ENCODE data around the gene UBN2. TPM values are rescaled to one million over a fixed set of nuclear protein-coding genes. Genes with fewer than 3 reads are reported as not detected.

The UBN2 gene
- total RNA-seq, 1 donor from 2014 or later, result 51.5 TPM

DNA sequence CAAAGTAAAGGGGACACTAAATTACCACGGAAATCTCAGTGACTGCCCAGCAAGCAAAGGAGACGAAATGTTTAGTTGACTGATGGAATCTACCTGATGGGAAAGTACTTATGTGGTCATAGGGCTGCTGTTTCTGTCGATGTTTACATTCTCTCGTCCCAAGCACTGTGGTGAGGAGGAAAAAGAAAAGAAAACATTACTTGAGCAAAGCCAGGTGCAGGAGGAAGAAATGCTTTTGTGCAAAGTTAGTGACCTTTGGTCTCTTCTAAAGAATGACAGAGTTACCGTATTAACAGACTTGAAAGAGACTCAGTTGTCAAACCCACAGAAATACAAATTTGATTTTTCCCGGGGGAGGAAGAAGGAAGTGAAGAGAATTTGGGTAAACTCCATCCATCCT, 66.8 kb downstream of the UBN2 start:
- Mint-ChIP-seq H3K9me3 (ENCODE audit: low read depth) (no peaks in the 10 kb centered on the region), H3K4me3 (ENCODE audit: low read depth) (no peak overlapping the region), H3K27me3 (no peaks in the 10 kb centered on the region), H3K4me1 (ENCODE audit: low read depth) (peaks cover 49% of the 10 kb centered on the region), H3K36me3 (ENCODE audit: insufficient read depth) (peaks cover 13% of the 10 kb centered on the region), H3K27ac (peak overlapping the region; percentile 82)
- TF ChIP-seq, protein P1, sequence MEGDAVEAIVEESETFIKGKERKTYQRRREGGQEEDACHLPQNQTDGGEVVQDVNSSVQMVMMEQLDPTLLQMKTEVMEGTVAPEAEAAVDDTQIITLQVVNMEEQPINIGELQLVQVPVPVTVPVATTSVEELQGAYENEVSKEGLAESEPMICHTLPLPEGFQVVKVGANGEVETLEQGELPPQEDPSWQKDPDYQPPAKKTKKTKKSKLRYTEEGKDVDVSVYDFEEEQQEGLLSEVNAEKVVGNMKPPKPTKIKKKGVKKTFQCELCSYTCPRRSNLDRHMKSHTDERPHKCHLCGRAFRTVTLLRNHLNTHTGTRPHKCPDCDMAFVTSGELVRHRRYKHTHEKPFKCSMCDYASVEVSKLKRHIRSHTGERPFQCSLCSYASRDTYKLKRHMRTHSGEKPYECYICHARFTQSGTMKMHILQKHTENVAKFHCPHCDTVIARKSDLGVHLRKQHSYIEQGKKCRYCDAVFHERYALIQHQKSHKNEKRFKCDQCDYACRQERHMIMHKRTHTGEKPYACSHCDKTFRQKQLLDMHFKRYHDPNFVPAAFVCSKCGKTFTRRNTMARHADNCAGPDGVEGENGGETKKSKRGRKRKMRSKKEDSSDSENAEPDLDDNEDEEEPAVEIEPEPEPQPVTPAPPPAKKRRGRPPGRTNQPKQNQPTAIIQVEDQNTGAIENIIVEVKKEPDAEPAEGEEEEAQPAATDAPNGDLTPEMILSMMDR (IDR thresholded peaks at IDR 0.05; ENCODE audit: unreplicated experiment), result no peak
- no peak for DNase-seq (ENCODE audit: low spot score, unreplicated experiment)

DNA sequence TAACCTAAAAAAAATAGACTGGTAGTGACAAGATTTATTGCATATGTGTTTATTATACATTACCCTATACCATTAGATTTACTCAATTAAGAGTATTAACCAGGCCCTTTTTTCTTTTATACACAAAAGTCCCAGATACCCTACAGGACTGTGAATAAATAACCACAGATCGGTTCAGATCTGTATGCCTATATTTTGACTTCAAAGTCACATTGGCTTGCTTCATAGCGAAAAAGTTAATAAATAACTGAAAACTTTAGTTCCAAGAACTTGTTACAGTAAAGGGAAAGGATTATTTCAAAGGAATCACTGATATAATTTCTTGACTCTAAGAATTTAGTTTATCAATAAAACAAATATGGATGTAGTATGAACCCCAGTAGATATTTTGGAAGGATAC, 68.3 kb downstream of the UBN2 start:
- Mint-ChIP-seq H3K36me3 (ENCODE audit: insufficient read depth) (peaks cover 15% of the 10 kb centered on the region), H3K27me3 (no peaks in the 10 kb centered on the region), H3K9me3 (ENCODE audit: low read depth) (no peaks in the 10 kb centered on the region), H3K4me1 (ENCODE audit: low read depth) (peaks cover 44% of the 10 kb centered on the region), H3K4me3 (ENCODE audit: low read depth) (no peak overlapping the region), H3K27ac (peak overlapping the region; percentile 37)
- TF ChIP-seq, protein P1 (IDR thresholded peaks at IDR 0.05; ENCODE audit: unreplicated experiment), result no peak
- no peak for DNase-seq (ENCODE audit: low spot score, unreplicated experiment)

DNA sequence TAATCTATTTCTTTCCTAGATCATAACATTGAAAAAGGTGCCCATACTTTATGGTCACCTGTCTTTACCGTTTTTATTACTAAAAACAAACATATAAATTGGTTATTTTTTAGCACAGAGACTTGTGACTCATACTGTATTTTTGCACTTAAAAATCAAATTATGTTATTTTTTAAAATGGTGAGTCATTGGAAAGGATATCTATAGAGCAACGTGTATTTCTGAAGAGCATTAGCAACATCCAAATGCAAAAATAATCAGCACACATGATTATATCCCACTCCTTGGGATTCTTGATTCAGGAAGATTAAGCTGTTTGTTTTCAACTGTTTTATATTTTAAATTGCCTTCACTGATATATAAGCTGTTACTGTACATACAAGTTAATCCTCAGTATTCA, 69.4 kb downstream of the UBN2 start:
- DNase-seq (ENCODE audit: low spot score, unreplicated experiment), result no peak
- H3K27me3 Mint-ChIP-seq, result no peaks in the 10 kb centered on the region
- no peak overlapping the region for H3K4me3 Mint-ChIP-seq (ENCODE audit: low read depth)
- TF ChIP-seq, protein P1 (IDR thresholded peaks at IDR 0.05; ENCODE audit: unreplicated experiment), result no peak
- H3K9me3 Mint-ChIP-seq (ENCODE audit: low read depth), result no peaks in the 10 kb centered on the region
- no peak overlapping the region for H3K27ac Mint-ChIP-seq
- H3K4me1 Mint-ChIP-seq (ENCODE audit: low read depth), result peaks cover 33% of the 10 kb centered on the region
- H3K36me3 Mint-ChIP-seq (ENCODE audit: insufficient read depth), result peaks cover 13% of the 10 kb centered on the region

DNA sequence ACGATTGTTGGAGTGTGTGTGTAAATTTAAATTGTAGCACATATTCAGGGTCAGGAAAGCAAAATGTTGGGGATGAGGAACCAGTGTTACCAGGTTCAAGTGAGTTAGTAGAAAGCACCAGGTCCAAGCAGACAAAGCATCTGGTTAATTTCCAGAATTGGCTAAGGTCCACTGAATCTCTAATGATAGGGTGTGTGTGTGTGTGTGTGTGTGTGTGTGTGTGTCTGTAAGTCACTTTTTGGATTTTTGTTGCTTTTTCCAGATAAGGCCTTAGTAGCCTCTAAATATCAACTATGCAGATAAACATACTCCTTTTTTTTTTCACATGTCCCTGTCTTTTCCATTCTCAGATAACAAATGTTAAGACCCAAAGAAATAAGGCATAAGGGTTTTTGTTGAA, 73.5 kb downstream of the UBN2 start:
- H3K4me1 Mint-ChIP-seq (ENCODE audit: low read depth), result peaks cover 11% of the 10 kb centered on the region
- no peaks in the 10 kb centered on the region for H3K27me3 Mint-ChIP-seq
- H3K36me3 Mint-ChIP-seq (ENCODE audit: insufficient read depth), result peaks cover 19% of the 10 kb centered on the region
- DNase-seq (ENCODE audit: low spot score, unreplicated experiment), result no peak
- no peaks in the 10 kb centered on the region for H3K9me3 Mint-ChIP-seq (ENCODE audit: low read depth)
- no peak overlapping the region for H3K27ac Mint-ChIP-seq
- TF ChIP-seq, protein P1 (IDR thresholded peaks at IDR 0.05; ENCODE audit: unreplicated experiment), result no peak
- no peak overlapping the region for H3K4me3 Mint-ChIP-seq (ENCODE audit: low read depth)

DNA sequence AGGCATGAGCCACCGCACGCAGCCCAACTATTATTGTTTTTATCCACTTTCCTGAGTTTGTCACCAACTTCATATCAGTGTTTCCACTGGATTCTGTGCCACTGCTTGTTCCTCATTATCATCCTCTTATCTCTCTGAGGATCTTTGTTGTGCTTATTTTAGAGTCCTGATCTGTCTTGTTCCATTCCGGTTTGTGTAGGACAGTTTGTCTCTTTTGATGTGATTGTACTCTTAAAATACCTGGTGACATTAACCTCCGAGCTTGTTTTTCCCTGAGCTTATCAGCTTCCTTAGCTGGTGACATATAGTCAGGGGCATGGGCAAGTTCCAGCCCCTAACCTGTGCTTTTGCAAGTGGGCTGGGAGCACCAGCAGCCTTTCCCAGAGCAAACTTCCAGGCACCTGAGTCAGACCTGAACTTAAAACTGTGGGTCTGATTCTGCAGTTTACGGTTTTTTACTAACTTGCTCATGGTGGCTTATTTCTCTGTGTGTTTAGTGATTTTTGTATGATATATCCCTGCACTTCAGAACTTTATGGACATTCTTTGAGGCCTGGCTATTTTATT, 87.0 kb downstream of the UBN2 start:
- no peaks in the 10 kb centered on the region for H3K27me3 Mint-ChIP-seq
- H3K9me3 Mint-ChIP-seq (ENCODE audit: low read depth), result no peaks in the 10 kb centered on the region
- peak overlapping the region; percentile 0 for H3K27ac Mint-ChIP-seq
- no peak overlapping the region for H3K4me3 Mint-ChIP-seq (ENCODE audit: low read depth)
- no peak for DNase-seq (ENCODE audit: low spot score, unreplicated experiment)
- H3K4me1 Mint-ChIP-seq (ENCODE audit: low read depth), result peaks cover 3% of the 10 kb centered on the region
- TF ChIP-seq, protein P1 (IDR thresholded peaks at IDR 0.05; ENCODE audit: unreplicated experiment), result no peak
- no peaks in the 10 kb centered on the region for H3K36me3 Mint-ChIP-seq (ENCODE audit: insufficient read depth)

Data from progenitor cell of endocrine pancreas (in vitro differentiated cells).